Panc1 (cell line): ENCODE results near the gene LEMD2. TPM values are rescaled to one million over a fixed set of nuclear protein-coding genes. Genes with fewer than 3 reads are reported as not detected.

Source experiments
- ATAC-seq: fragments of 200-7000 bp; cut with Tn5 transposase; 2 replicates; pipeline ENCODE4 v1.9.1; 2020; ENCODE audit warnings: mild to moderate bottlenecking, moderate library complexity
- BruUV-seq: library from RNA; stranded (reverse); fragments of 400-500 nt; replicated peaks from 2 replicates; lab custom pipeline; 2021; lab: Mats Ljungman, UMichigan
- CTCF ChIA-PET: fragments of 300-600 bp; sonication (Branson Sonifier 250); formaldehyde crosslinking; loops from one replicate; lab custom pipeline; 2022; ENCODE audit warnings: antibody characterized with exemption; lab: Charles Lee
- POLR2A ChIA-PET: fragments of 300-600 bp; sonication (Branson Sonifier 250); formaldehyde crosslinking; loops from one replicate; lab custom pipeline; 2022; ENCODE audit warnings: antibody characterized with exemption; lab: Charles Lee
- DNase-seq: peaks from one replicate; pipeline ENCODE4 v3.0.0-alpha.2; 2010; ENCODE audit warnings: low read depth, low spot score
- H3K27ac ChIP-seq: 2 replicates; pipeline ENCODE4 v1.5.1; 2011; ENCODE audit warnings: mild to moderate bottlenecking, low read length, inconsistent platforms
- H3K27me3 ChIP-seq: fragments of 200-500 bp; sonication (Bioruptor generic); 2 replicates; pipeline ENCODE4 v1.6.0; 2014; ENCODE audit warnings: low read length, inconsistent platforms; ENCODE audit not compliant: control insufficient read depth, insufficient read depth
- H3K36me3 ChIP-seq: fragments of 200-500 bp; sonication (Bioruptor generic); 2 replicates; pipeline ENCODE4 v1.5.1; 2014; ENCODE audit warnings: inconsistent platforms, mild to moderate bottlenecking, low read length, moderate library complexity; ENCODE audit not compliant: control insufficient read depth, insufficient read depth
- H3K4me1 ChIP-seq: 2 replicates; pipeline ENCODE4 v1.5.1; 2011; ENCODE audit warnings: inconsistent platforms, mild to moderate bottlenecking, low read length, moderate library complexity; ENCODE audit not compliant: control insufficient read depth, insufficient read depth
- H3K4me3 ChIP-seq, 2 experiments: 2 replicates each; pipeline ENCODE4 v1.5.1; 2011 to 2012; ENCODE audit warnings: low read depth in 2 of 2, low read length in 2 of 2, mild to moderate bottlenecking in 2 of 2, inconsistent platforms in 1 of 2, moderate library complexity in 1 of 2
- H3K9me3 ChIP-seq: fragments of 200-500 bp; sonication (Bioruptor generic); 2 replicates; pipeline ENCODE4 v1.5.1; 2014; ENCODE audit warnings: low read depth, mild to moderate bottlenecking, inconsistent platforms, low read length, moderate library complexity; ENCODE audit not compliant: control insufficient read depth, insufficient read depth
- POLR2AphosphoS5 ChIP-seq: IDR thresholded peaks from 2 replicates; pipeline ENCODE4 v1.6.1; 2012; ENCODE audit warnings: mild to moderate bottlenecking, low read depth, low read length, moderate library complexity
- SIN3A ChIP-seq: IDR thresholded peaks from 2 replicates; pipeline ENCODE4 v1.6.1; 2012; ENCODE audit warnings: low read depth, mild to moderate bottlenecking, low read length, moderate library complexity, borderline replicate concordance; ENCODE audit not compliant: insufficient read depth
- TCF7L2 ChIP-seq: IDR thresholded peaks from 2 replicates; pipeline ENCODE4 v1.6.1; 2011; ENCODE audit warnings: mild to moderate bottlenecking, low read depth, low read length, inconsistent platforms
- in situ Hi-C: cut with HindIII; loops from 2 replicates; pipeline ENCODE4 v1.10.0; 2016; ENCODE audit warnings: low sequenced_read_pairs, low pct_unique_long_range_greater_than_20kb
- intact Hi-C: fragments of 100-400 bp; cut with micrococcal nuclease; formaldehyde crosslinking; loops from one replicate; pipeline ENCODE4 v1.10.0; 2022; ENCODE audit not compliant: unreplicated experiment
- total RNA-seq: library from RNA; stranded (reverse); gene quantifications from one replicate; pipeline ENCODE4 v1.2.1, GENCODE V29; 2021; ENCODE audit not compliant: unreplicated experiment
- TF ChIP-seq, protein P1 (sequence below): fragments of 450-650 bp; IDR thresholded peaks from 2 replicates; pipeline ENCODE4 v1.5.1; 2017; ENCODE audit warnings: mild to moderate bottlenecking
- TF ChIP-seq, protein P2 (sequence below), 2 experiments: IDR thresholded peaks; 2 replicates each; pipeline ENCODE4 v1.6.1; 2011 to 2012; ENCODE audit warnings: low read depth in 2 of 2, control low read depth in 1 of 2, low read length in 1 of 2, mild to moderate bottlenecking in 1 of 2, moderate library complexity in 1 of 2; ENCODE audit not compliant: insufficient read depth in 1 of 2

The LEMD2 gene
- total RNA-seq, 1 experiment from 2014 or later = 89.8 TPM

DNA sequence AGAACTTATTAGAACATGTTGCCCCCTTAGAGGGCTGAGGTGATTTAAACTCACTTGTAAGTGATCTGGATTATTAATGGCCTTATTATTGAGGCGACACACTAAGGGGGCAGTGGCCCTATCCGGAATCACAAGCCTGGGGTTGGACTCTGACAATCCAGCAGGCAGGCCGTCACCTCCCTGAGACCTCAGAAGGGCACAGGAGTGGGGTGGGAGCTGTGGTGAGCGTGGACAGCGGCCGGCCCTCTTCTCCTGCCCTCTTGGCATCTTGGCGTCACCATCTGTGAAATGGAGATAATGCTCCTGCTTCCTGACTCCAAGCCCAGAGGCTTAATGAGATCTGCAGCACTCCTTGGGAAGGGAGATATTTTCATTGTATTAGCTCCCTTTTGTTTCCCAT is 61.8 kb downstream of the LEMD2 start:
- Histone ChIP-seq H3K4me1 (no peaks in the 10 kb centered on the region), H3K36me3 (no peaks in the 10 kb centered on the region), H3K27me3 (no peaks in the 10 kb centered on the region), H3K9me3 (no peaks in the 10 kb centered on the region), H3K4me3 (no peak overlapping the region), H3K27ac (no peak overlapping the region)
- intact Hi-C loops = no loop called here
- no peak for DNase-seq
- in situ Hi-C loops = no loop called here
- ChIA-PET POLR2A (no interaction called here), CTCF (no interaction called here)
- BruUV-seq = no TSS peak
- no peak for ATAC-seq
- TF ChIP-seq SIN3A = no peak
- TF ChIP-seq, protein P1, sequence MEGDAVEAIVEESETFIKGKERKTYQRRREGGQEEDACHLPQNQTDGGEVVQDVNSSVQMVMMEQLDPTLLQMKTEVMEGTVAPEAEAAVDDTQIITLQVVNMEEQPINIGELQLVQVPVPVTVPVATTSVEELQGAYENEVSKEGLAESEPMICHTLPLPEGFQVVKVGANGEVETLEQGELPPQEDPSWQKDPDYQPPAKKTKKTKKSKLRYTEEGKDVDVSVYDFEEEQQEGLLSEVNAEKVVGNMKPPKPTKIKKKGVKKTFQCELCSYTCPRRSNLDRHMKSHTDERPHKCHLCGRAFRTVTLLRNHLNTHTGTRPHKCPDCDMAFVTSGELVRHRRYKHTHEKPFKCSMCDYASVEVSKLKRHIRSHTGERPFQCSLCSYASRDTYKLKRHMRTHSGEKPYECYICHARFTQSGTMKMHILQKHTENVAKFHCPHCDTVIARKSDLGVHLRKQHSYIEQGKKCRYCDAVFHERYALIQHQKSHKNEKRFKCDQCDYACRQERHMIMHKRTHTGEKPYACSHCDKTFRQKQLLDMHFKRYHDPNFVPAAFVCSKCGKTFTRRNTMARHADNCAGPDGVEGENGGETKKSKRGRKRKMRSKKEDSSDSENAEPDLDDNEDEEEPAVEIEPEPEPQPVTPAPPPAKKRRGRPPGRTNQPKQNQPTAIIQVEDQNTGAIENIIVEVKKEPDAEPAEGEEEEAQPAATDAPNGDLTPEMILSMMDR = no peak
- TF ChIP-seq, protein P2, sequence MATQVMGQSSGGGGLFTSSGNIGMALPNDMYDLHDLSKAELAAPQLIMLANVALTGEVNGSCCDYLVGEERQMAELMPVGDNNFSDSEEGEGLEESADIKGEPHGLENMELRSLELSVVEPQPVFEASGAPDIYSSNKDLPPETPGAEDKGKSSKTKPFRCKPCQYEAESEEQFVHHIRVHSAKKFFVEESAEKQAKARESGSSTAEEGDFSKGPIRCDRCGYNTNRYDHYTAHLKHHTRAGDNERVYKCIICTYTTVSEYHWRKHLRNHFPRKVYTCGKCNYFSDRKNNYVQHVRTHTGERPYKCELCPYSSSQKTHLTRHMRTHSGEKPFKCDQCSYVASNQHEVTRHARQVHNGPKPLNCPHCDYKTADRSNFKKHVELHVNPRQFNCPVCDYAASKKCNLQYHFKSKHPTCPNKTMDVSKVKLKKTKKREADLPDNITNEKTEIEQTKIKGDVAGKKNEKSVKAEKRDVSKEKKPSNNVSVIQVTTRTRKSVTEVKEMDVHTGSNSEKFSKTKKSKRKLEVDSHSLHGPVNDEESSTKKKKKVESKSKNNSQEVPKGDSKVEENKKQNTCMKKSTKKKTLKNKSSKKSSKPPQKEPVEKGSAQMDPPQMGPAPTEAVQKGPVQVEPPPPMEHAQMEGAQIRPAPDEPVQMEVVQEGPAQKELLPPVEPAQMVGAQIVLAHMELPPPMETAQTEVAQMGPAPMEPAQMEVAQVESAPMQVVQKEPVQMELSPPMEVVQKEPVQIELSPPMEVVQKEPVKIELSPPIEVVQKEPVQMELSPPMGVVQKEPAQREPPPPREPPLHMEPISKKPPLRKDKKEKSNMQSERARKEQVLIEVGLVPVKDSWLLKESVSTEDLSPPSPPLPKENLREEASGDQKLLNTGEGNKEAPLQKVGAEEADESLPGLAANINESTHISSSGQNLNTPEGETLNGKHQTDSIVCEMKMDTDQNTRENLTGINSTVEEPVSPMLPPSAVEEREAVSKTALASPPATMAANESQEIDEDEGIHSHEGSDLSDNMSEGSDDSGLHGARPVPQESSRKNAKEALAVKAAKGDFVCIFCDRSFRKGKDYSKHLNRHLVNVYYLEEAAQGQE (IDR thresholded peaks at IDR 0.05; ENCODE audit: insufficient read depth in 1 of 2, low read depth in 2 of 2, low read length in 1 of 2) = no peak
- no peak for TF ChIP-seq POLR2AphosphoS5
- no peak for TF ChIP-seq TCF7L2

DNA sequence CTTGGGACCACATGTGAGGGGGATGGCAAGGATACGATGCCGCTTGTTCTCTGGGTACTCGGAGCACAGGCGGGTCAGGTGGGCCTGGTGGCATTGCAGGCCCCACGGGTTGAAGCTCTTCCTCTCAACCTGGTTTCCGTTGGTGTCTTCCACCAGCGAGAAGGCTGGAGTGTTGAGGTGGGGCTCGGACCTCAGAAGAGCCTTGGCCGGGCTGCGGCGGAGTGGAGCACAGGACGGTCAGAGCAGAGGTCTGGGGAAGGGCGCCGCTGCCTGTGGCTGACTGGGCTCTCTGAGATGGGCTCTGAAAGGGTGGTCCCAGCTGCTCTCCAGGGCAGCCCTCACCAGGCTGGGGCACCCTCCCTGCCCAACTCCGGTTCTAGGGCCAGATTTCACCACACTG is 62.2 kb downstream of the LEMD2 start:
- H3K4me1 ChIP-seq = no peaks in the 10 kb centered on the region
- ATAC-seq (no peak), DNase-seq (no peak)
- POLR2A ChIA-PET = no interaction called here
- no peaks in the 10 kb centered on the region for H3K36me3 ChIP-seq
- H3K27ac ChIP-seq = no peak overlapping the region
- intact Hi-C loops (no loop called here), in situ Hi-C loops (no loop called here)
- H3K27me3 ChIP-seq = no peaks in the 10 kb centered on the region
- CTCF ChIA-PET = no interaction called here
- H3K9me3 ChIP-seq = no peaks in the 10 kb centered on the region
- no peak for TF ChIP-seq POLR2AphosphoS5
- TF ChIP-seq SIN3A = no peak
- BruUV-seq = no TSS peak
- no peak overlapping the region for H3K4me3 ChIP-seq

DNA sequence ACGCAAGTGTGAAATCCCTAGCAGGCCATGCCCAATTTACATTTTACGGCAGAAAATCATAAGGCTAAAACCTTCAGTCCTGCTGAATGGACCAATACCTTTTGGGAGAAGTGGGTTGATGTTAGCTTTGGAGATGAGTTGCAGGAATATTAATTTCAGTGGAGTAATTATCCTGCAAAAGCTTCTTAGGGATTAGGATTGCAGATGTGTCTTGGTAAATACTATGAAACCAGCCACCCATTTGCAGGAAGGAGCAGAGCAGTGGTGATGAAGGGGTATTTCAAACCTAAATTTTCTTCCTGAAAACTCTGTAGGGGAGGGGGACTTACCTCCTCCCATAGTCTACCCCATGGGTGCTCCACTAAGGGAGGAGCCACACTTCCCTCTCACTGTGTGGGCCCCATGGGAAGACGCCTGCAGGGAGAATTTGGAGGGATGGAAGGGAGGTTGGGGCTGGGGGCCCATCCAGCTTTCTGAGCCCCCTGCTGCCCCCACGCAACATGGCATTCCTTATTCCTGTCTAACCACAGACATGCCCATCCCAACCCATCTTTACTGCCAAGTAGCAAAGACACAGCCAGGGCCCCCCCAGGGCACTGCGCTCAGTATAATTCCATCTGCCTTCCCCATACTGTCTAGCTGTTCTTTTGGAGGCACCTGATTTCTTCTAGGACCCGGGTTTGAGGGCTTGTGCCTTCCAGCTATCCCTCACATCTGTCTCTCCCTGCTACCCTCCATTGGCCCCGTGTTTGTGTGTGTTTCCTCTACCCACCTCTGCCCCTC is 62.8 kb downstream of the LEMD2 start:
- POLR2A ChIA-PET = no interaction called here

More for the DNA sequence above, 62.8 kb downstream of the LEMD2 start:
- no TSS peak for BruUV-seq
- H3K27me3 ChIP-seq = peaks cover 2% of the 10 kb centered on the region; the same call in 1 of the 2 replicates
- in situ Hi-C loops = no loop called here
- intact Hi-C loops = no loop called here
- H3K36me3 ChIP-seq = no peaks in the 10 kb centered on the region
- H3K4me3 ChIP-seq = no peak overlapping the region
- ATAC-seq (no peak), DNase-seq (no peak)
- no peaks in the 10 kb centered on the region for H3K4me1 ChIP-seq
- no peaks in the 10 kb centered on the region for H3K9me3 ChIP-seq
- no peak overlapping the region for H3K27ac ChIP-seq
- TF ChIP-seq POLR2AphosphoS5 = no peak
- TF ChIP-seq, protein P2 (IDR thresholded peaks at IDR 0.05; ENCODE audit: insufficient read depth in 1 of 2, low read depth in 2 of 2, low read length in 1 of 2) = no peak
- TF ChIP-seq SIN3A = no peak
- TF ChIP-seq, protein P1 = no peak
- TF ChIP-seq TCF7L2 = no peak
- CTCF ChIA-PET = no interaction called here
